NT2/D1 (cell line): Measurements from ENCODE around the gene PTPRN2.

Experiments
- SUZ12 ChIP-seq: IDR thresholded peaks from 2 replicates; pipeline ENCODE4 v1.6.1; 2011; ENCODE audit not compliant: insufficient read length, insufficient read depth; ENCODE audit errors: extremely low read depth
- YY1 ChIP-seq: IDR thresholded peaks from 2 replicates; pipeline ENCODE4 v1.6.1; 2011; ENCODE audit not compliant: insufficient read length, insufficient read depth
- ZNF274 ChIP-seq: IDR thresholded peaks from 2 replicates; pipeline ENCODE4 v1.6.1; 2011; ENCODE audit warnings: mild to moderate bottlenecking, low read depth, low read length

- TF ChIP-seq YY1 (no peak), ZNF274 (no peak), SUZ12 (no peak)
Observed at GRCh38 chr7:157820796-157821195, 766.8 kb downstream of the PTPRN2 start.
